Measurements from ENCODE around the gene ARID1B. TPM values are rescaled to one million over a fixed set of nuclear protein-coding genes. Genes with fewer than 3 reads are reported as not detected.
A peak's percentile ranks its signal among the peaks of the same experiment; 100 is the strongest.

The ARID1B gene
- total and polyA plus RNA-seq, 10 of the 15 experiments (the other 5 are each of a cell fraction or from before 2014, with no cell fraction given), result 24.7 to 133 (median 54.6) TPM

GRCh38 chr6:156899532-156900135 is 122.5 kb downstream of the ARID1B start (continued):
- TF ChIP-seq ZBTB11 (CRISPR knock-in tag; IDR thresholded peaks at IDR 0.05), result no peak
- no peak for TF ChIP-seq ESRRA (IDR thresholded peaks at IDR 0.05; ENCODE audit: low read length)

GRCh38 chr6:156900292-156900691 is 123.1 kb downstream of the ARID1B start:
- Histone ChIP-seq H3K27ac (ENCODE audit: control insufficient read depth, insufficient read depth) (peak overlapping the region; percentile 22; the same call in 1 of the 2 replicates), H3K4me2 (ENCODE audit: control insufficient read depth, insufficient read depth) (no peak overlapping the region), H4K20me1 (ENCODE audit: control insufficient read depth, insufficient read depth) (peaks cover 5% of the 10 kb centered on the region), H3K9me3 (replicated peaks; ENCODE audit: control insufficient read depth, insufficient read depth, low read length) (no peaks in the 10 kb centered on the region), H3K27me3 (replicated peaks in 1 of 2; ENCODE audit: control insufficient read depth in 2 of 2, insufficient read depth in 2 of 2, low read length in 1 of 2) (no peaks in the 10 kb centered on the region), H2AFZ (ENCODE audit: control insufficient read depth, low read depth, low read length) (no peak overlapping the region), H3K36me3 (ENCODE audit: control insufficient read depth in 2 of 2, insufficient read depth in 2 of 2, low read length in 1 of 2) (peaks cover 2 to 4% of the 10 kb centered on the region in 2 experiments; a peak in 1 of 4 replicates), H3K9ac (ENCODE audit: control insufficient read depth, insufficient read depth, low read length) (no peak overlapping the region), H3K4me3 (no peak overlapping the region), H3K79me2 (ENCODE audit: control insufficient read depth, insufficient read depth, low read length) (peaks cover 48% of the 10 kb centered on the region), H3K4me1 (ENCODE audit: control insufficient read depth, insufficient read depth, low read length) (no peaks in the 10 kb centered on the region)
- ATAC-seq, result peak; percentile 51; the same call in 1 of the 3 replicates
- DNase-seq (ENCODE audit: low read depth, low spot score), result no peak
- in situ Hi-C loops (cut with MboI), result no loop called here
- no peak for TF ChIP-seq HDAC6 (IDR thresholded peaks at IDR 0.05; ENCODE audit: unreplicated experiment)
- ChIA-PET CTCF (no interaction called here), POLR2A (no interaction called here), SMC1A (ENCODE audit: uncharacterized antibody, unreplicated experiment) (interaction anchor here (1.0 kb wide), 1 partner anchor 33 kb away, joined by 3 read pairs; no protein-coding TSS in a partner anchor), RAD21 (ENCODE audit: unreplicated experiment) (interaction anchor here (1.2 kb wide), 1 partner anchor 47 kb away, joined by 3 read pairs; no protein-coding TSS in a partner anchor)
- BruUV-seq (replicated peaks), result no TSS peak
- FAIRE-seq, result no peak
- intact Hi-C loops (cut with micrococcal nuclease; ENCODE audit: unreplicated experiment), result no loop called here

Data from GM12878 (cell line).